HuH-7.5 (cell line): ENCODE data around the gene RNASEH2A.
"Not testable (repeated sequence)": the region's sequence is repeated elsewhere in the genome, so short reads cannot be mapped to it uniquely, and the experiment has no call there.

Source experiments
- DNase-seq: peaks from one replicate; pipeline ENCODE4 v3.0.0; 2011; ENCODE audit warnings: low spot score

Gene RNASEH2A

GRCh38 chr19:12793290-12794195 lies 12.8 kb upstream of the RNASEH2A start:
- peak; percentile 98 for DNase-seq

- DNase-seq = no peak
Measured at GRCh38 chr19:12794196-12794941, 12.0 kb upstream of the RNASEH2A start.

DNA sequence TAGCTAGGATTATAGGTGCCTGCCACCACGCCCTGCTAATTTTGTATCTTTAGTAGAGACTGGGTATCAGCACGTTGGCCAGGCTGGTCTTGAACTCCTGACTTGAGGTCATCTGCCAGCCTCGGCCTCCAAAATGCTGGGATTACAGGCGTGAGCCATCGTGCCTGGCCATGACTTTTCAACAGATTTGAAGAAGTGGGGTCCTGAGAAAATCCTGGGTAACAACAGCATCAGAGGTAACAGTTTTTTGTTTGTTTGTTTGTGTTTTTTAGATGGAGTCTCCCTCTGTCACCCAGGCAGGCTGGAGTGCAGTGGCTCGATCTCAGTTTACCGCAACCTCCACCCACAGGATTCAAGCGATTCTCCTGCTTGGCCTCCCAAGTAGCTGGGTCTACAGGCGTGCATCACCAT lies 11.4 kb upstream of the RNASEH2A start:
- no peak for DNase-seq

GRCh38 chr19:12796146-12797071 lies 10.0 kb upstream of the RNASEH2A start:
- DNase-seq = peak; percentile 84

DNA sequence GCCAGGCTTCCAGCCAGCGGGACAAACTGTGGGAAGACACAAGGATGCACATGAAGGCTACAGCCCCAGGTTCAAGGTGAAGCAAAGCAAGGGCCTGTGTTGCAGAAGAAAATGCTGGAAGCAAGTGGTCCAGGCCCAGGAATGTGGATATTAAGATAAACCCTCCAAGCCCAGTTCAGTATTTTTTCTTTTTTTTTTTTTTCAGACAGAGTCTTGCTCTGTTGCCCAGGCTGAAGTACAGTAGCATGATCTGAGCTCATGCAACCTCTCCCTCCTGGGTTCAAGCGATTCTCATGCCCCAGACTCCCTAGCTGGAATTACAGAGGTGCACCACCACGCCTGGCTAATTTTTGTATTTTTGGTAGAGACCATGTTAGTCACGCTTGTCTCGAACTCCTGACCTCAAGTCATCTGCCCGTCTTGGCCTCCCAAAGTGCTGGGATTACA lies 9.2 kb upstream of the RNASEH2A start:
- no peak for DNase-seq

GRCh38 chr19:12797607-12798006 lies 8.8 kb upstream of the RNASEH2A start:
- DNase-seq = not testable (repeated sequence)

GRCh38 chr19:12799742-12800465 lies 6.5 kb upstream of the RNASEH2A start:
- no peak for DNase-seq

- no peak for DNase-seq
Measured at GRCh38 chr19:12800466-12800770, 6.0 kb upstream of the RNASEH2A start.

DNA sequence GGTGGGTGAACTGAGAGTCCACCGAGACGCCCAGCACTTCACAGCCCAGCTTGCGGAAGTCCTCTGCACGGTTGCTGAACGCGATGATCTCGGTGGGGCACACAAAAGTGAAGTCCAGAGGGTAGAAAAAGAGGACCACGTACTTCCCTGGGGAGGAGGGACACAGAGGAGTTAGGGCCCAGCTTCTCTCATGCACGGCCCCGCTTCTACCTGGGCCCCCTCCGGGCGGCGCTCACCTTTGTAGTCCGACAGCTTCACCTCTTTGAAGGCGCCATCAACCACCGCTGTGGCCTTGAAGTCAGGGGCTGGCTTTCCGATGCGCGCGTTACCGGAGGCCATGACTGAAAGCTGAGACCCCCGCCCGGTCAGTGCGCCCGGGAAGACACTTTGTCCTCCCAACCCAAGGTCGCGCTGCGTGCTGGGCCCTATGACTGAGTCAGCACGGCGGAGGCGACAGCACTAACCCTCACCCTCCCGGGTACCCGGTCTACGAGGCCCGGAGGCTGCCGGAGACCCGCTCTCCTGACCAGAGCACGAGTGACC lies 5.4 kb upstream of the RNASEH2A start:
- no peak for DNase-seq

DNA sequence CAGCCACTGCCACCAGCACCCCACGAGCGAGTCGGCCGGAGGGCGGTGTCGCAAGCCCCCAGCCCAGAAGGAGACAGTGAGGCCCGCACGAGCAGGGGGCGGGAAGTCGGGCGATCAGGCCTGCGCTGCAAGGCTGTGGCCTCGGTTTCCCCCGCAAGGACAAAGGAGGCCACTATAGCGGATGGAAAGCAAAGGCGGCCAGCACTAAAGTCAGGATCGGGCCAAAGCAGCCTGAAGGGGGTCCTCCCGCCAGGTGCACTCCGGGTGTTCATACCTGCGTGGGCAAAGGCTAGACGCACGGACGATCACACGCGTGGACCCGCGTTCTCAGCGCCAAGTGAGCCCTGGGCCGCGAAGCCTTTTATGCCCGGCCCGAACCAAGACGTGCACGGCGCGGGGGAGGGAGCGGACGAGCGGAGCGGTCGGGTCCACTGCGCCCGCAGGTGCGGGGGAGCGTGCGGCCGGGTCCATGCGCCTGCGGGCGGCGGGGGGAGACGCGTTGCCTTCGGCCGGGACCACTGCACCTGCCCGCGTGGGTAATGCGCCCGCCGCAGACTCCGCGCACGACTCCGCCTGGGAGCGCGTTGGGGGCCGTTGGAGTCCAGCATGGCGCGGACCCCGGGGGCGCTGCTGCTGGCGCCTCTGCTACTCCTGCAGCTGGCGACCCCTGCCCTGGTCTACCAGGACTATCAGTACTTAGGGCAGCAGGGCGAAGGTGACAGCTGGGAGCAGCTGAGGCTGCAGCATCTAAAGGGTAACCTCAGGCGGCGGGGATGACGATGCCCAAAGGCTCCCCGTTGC lies 4.7 kb upstream of the RNASEH2A start, which contains the start of the genes PRDX2 and THSD8:
Gene PRDX2 (minus strand): TSS at position 335 of the 801 bp plus-strand sequence. CDS start 539 bp downstream, outside the sequence.
Gene THSD8 (plus strand): TSS at position 604 of the 801 bp plus-strand sequence. CDS start 3 bp downstream, at position 607.
- peak; percentile 85 for DNase-seq

DNA sequence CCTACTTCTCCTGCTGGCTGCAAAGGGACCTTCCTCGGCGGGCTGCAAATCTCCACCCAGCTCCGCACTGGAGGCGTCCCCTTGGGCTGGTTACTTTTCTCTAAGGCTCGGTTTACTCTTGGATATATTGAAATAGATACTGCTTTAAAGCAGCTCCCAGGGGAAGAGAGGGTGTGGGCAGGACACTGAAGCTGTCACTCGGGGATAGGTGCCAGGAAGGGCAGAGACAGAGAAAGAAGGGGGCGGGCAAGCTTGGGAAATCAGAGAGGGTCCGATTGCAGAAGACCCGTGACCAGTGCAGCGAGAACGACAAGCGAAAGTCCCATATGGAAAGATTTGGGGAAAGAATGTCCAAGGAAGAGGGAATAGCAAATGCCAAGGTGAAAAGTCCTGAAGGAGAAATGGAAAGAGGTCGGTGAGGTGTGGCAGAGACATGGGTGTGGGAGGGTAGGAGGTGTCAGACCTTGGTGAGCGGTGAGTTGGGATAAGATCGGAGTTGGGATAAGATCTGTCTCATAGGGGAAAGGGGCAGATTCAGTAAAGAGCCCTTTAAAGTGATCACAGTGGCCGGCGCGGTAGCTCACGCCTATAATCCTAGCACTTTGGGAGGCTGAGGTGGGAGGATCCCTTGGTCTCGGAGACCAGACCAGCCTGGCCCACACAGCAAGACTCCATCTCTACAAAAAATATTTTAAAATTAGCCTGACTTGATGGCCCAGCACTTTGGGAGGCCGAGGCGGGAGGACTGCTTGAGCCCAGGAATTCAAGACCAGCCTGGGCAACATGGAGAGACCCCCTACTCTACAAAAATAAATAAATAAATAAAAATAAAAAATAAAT lies 3.9 kb upstream of the RNASEH2A start:
- DNase-seq = no peak

- DNase-seq = no peak
Measured at GRCh38 chr19:12804051-12804450, 2.3 kb upstream of the RNASEH2A start.

DNA sequence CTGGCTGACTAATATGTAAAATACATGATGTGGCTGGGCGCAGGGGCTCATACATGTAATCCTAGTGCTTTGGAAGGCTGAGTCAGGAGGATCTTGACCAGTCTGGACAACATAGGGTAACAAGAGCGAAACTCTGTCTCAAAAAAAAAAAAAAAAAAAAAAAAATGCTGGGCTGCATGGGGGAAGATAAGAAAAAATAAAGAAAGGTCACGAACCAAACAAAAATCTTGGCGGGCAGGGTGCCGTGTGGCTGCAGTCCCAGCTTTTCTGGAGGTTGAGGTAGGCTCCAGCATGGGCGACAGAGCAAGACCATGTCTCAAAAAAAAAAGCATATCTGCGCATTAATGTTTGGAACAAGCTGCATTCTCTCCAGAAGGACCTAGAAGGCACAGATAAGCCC lies 8.7 kb downstream of the RNASEH2A start:
- no peak for DNase-seq

- DNase-seq = not testable (repeated sequence)
Measured at GRCh38 chr19:12817188-12817587, 10.8 kb downstream of the RNASEH2A start.

DNA sequence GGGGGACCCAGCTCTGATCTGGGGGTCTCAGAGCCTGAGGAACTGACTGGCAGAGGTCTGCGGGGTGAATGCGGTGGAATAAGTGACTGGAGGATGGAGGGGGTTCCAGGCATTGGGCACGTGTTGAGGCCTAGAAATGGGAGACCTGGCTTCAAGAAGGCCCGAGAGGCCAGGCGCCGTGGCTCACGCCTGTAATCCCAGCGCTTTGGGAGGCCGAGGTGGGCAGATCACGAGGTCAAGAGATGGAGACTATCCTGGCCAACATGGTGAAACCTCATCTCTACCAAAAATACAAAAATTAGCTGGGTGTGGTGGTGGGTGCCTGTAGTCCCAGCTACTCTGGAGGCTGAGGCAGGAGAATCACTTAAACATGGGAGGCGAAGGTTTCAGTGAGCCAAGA lies 11.4 kb downstream of the RNASEH2A start:
- not testable (repeated sequence) for DNase-seq

DNA sequence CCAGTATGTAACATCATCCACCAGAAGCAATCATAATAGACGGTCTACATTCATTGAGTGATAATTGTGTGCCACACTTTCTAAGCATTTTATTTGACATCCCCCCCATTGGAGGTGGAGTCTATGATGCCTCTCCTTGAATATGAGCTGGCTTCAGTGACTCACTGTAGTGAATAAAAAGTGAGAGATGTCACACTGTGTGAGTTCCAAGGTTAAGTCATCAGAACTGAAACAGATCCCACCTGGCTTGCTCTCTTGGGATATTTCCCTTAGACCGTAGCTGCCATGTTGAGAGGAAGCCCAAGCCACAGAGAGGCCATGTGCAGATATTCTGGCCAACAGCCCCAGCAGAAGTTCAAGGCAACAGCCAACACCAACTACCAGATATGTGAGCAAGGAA lies 15.4 kb downstream of the RNASEH2A start:
- DNase-seq = no peak

- DNase-seq = peak; percentile 82
Measured at GRCh38 chr19:12825254-12826131, 19.1 kb downstream of the RNASEH2A start.

DNA sequence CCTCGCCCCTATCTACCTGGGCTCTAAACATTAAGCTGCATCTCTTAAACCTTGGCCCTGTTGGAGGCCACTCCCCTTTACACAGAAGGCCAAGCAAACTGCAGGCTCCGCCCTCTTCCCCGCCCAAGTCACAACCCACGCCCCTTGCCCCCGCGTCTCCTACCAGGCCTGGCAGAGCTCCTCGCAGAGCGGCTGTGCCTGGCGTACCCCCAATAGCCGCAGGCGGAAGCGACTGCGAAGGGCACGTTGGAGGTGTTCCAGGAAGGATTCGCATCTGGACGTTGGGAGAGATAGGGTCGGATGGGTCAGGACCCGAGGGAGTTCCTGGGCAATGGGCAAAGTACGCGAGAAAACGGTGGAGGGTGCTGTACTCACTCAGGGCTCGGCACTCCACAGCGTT lies 22.1 kb downstream of the RNASEH2A start:
- DNase-seq = peak; percentile 71
